Thyroid gland (tissue), 4 donors: ENCODE data around the gene ARMH3. TPM values are rescaled to one million over a fixed set of nuclear protein-coding genes. Genes with fewer than 3 reads are reported as not detected.

ENCODE experiments used
- DNase-seq, 2 donors: peaks; one replicate each; pipeline ENCODE4 v3.0.0-alpha.2; 2019
- H3K27ac ChIP-seq, 3 donors: fragments of 200-600 bp; sonication (generic); 1 replicate in 2 of 3; 2 replicates in 1 of 3; pipeline ENCODE4 v1.5.1; 2016 to 2019; ENCODE audit warnings: mild to moderate bottlenecking in 1 of 3, moderate library complexity in 1 of 3
- H3K27me3 ChIP-seq: fragments of 200-600 bp; sonication (generic); one replicate; pipeline ENCODE4 v1.5.1; 2019
- H3K36me3 ChIP-seq, 2 donors: fragments of 200-600 bp; sonication (generic); one replicate each; pipeline ENCODE4 v1.5.1; 2016 to 2019
- H3K4me1 ChIP-seq, 2 donors: fragments of 200-600 bp; sonication (generic); one replicate each; pipeline ENCODE4 v1.5.1; 2017 to 2019
- H3K4me3 ChIP-seq, 3 donors: fragments of 200-600 bp; sonication (generic); replicated peaks in 1 of 3; 1 replicate in 2 of 3; 2 replicates in 1 of 3; pipeline ENCODE4 v1.5.1; 2016; ENCODE audit warnings: mild to moderate bottlenecking in 1 of 3
- H3K9me3 ChIP-seq: fragments of 200-600 bp; sonication (generic); one replicate; pipeline ENCODE4 v1.5.1; 2017
- CTCF ChIP-seq, 6 experiments: fragments of 200-600 bp in 3 of 6; fragments of 450-650 bp in 3 of 6; sonication (generic) in 3 of 6; IDR thresholded peaks; one replicate each; pipeline ENCODE4 v1.5.1; 2016 to 2019; ENCODE audit warnings: antibody characterized with exemption in 6 of 6, mild to moderate bottlenecking in 2 of 6, inconsistent platforms in 1 of 6, moderate library complexity in 1 of 6
- POLR2A ChIP-seq, 2 donors: fragments of 450-650 bp; IDR thresholded peaks; one replicate each; pipeline ENCODE4 v1.6.1; 2017; ENCODE audit warnings: antibody characterized with exemption in 2 of 2, mild to moderate bottlenecking in 2 of 2, moderate library complexity in 1 of 2
- WGBS, 2 donors: methylation state at CpG; one replicate each; pipeline ENCODE4 v1.1.5; 2017; 5-methylcytosine and 5-hydroxymethylcytosine counted together
- intact Hi-C: fragments of 100-400 bp; cut with DNase I; formaldehyde crosslinking; loops from one replicate; pipeline ENCODE4 v1.15.1; 2023
- total RNA-seq, 4 donors: library from RNA; depleted of rRNA; stranded (reverse); fragments of >200 nt; gene quantifications; one replicate each; pipeline ENCODE4 v1.2.3, GENCODE V29; 2016

The ARMH3 gene
- total RNA-seq, 4 donors from 2014 or later, result 14.2 to 21.2 (median 18.3) TPM

- no peaks in the 10 kb centered on the region for H3K27me3 ChIP-seq
- H3K4me3 ChIP-seq, result no peak overlapping the region
- no peaks in the 10 kb centered on the region for H3K9me3 ChIP-seq
- H3K4me1 ChIP-seq, result peaks cover 12 to 17% of the 10 kb centered on the region in 2 donors
- 87 to 93% methylated on average over 3 of the region's 3 CpGs for WGBS, 2 donors
- H3K36me3 ChIP-seq, result peaks cover 10 to 11% of the 10 kb centered on the region in 2 donors
- no peak overlapping the region for H3K27ac ChIP-seq
- no peak for TF ChIP-seq CTCF (IDR thresholded peaks at IDR 0.05)
- no peak for TF ChIP-seq POLR2A (IDR thresholded peaks at IDR 0.05)
- DNase-seq, result no peak
- intact Hi-C loops, result no loop called here
Measured at GRCh38 chr10:101967713-101968112, 88.3 kb downstream of the ARMH3 start.

GRCh38 chr10:101967119-101967518, 88.9 kb downstream of the ARMH3 start:
- intact Hi-C loops, result no loop called here
- WGBS, 2 donors, result 91 to 100% methylated on average over 2 of the region's 2 CpGs
- Histone ChIP-seq H3K36me3 (peaks cover 4 to 5% of the 10 kb centered on the region in 2 donors), H3K4me1 (peaks cover 12 to 20% of the 10 kb centered on the region in 2 donors), H3K4me3 (no peak overlapping the region), H3K9me3 (no peaks in the 10 kb centered on the region), H3K27ac (no peak overlapping the region), H3K27me3 (no peaks in the 10 kb centered on the region)
- DNase-seq, result no peak
- TF ChIP-seq CTCF (IDR thresholded peaks at IDR 0.05), result no peak
- TF ChIP-seq POLR2A (IDR thresholded peaks at IDR 0.05), result no peak

GRCh38 chr10:101965075-101965765, 90.8 kb downstream of the ARMH3 start:
- H3K27me3 ChIP-seq, result no peaks in the 10 kb centered on the region
- WGBS, 2 donors, result 23 to 30% methylated on average over 3 of the region's 3 CpGs
- H3K36me3 ChIP-seq, result peaks cover 0 to 4% of the 10 kb centered on the region in 2 donors
- no peaks in the 10 kb centered on the region for H3K9me3 ChIP-seq
- intact Hi-C loops, result no loop called here
- TF ChIP-seq POLR2A (IDR thresholded peaks at IDR 0.05), result no peak
- TF ChIP-seq CTCF (IDR thresholded peaks at IDR 0.05), result no peak
- peaks cover 18 to 36% of the 10 kb centered on the region in 2 donors for H3K4me1 ChIP-seq
- H3K27ac ChIP-seq, result peak overlapping the region; percentile 32 to 57 (median 51)
- no peak for DNase-seq
- no peak overlapping the region for H3K4me3 ChIP-seq

- H3K27me3 ChIP-seq, result no peaks in the 10 kb centered on the region
- no peak for TF ChIP-seq POLR2A (IDR thresholded peaks at IDR 0.05)
- no peak for TF ChIP-seq CTCF (IDR thresholded peaks at IDR 0.05)
- peaks cover 18 to 36% of the 10 kb centered on the region in 2 donors for H3K4me1 ChIP-seq
- peak; percentile 87 for DNase-seq
- no peaks in the 10 kb centered on the region for H3K9me3 ChIP-seq
- peak overlapping the region; percentile 65 to 77 (median 70) for H3K27ac ChIP-seq
- no peak overlapping the region for H3K4me3 ChIP-seq
- WGBS, 2 donors, result 55 to 61% methylated on average over 5 of the region's 5 CpGs
- H3K36me3 ChIP-seq, result no peaks in the 10 kb centered on the region
- intact Hi-C loops, result no loop called here
Measured at GRCh38 chr10:101961591-101962498, 94.1 kb downstream of the ARMH3 start.
